NCI-H2171 treated with DMSO at 0.1 percent for 48 hours (cell line): ENCODE measurements around the gene ABLIM1.
"Not testable (repeated sequence)": the region's sequence is repeated elsewhere in the genome, so short reads cannot be mapped to it uniquely, and the experiment has no call there.

Experiments used
- DNase-seq: peaks from one replicate; lab custom pipeline; 2025; lab: John Stamatoyannopoulos, UW

Gene ABLIM1

GRCh38 chr10:114658175-114658574, at the start of gene ABLIM1:
ABLIM1 (minus strand) TSS chr10:114658275; CDS start chr10:114658200, 75 bp downstream.
- no peak for DNase-seq

- DNase-seq: no peak
Measured at GRCh38 chr10:114706458-114707055, 48.5 kb upstream of the ABLIM1 start.

DNA sequence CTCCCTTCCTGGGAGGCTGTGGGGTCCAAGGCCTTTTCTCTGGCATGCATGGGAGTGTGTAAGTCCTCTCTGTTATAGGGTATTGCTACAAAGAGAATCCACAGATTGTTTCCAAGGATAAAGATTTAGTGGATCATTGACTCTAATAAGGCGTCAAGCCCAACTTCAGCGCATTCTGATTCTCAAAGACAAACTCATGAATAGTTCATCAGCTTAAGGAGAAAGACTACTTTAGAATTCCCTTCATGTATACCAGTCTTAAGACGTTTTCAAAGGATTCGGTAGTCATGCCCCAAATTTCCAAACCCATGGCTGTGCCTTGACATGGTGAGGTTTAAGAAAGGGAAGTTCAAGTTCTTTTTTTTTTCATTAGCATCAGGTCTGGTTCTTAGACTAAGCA, 46.6 kb upstream of the ABLIM1 start:
- no peak for DNase-seq

DNA sequence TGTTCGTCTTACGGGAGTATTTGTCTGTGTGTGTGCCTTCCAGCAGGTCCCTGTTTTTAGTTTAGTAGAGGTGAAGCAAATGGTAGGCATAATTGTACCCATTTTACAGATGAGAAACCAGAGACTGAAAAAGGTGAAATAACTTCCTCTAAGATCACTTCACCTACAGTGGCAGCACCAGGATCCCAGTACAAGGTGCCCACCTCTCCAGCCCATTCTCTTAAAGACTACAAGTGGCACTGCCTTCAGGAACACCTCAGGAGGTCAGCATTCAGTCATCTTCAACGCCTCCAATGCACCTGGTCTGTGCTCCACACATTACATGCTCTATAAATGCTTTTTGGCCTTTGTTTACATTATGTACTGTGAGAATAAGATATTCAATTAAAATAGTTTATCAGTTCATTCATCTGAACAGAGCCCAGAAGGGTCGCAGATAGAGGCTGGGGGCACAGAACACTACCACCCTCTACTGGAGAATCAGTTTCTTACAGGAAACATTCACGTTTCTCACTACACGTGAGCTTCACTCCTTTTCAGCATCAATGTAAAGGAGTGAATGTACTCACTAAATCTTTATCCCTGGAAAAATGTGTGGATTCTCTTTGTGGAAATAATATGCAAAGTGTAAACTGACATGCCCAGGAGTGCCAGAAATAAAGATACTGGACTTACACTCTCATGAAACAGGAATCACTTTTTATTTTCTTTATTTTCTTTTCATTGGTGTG, 45.5 kb upstream of the ABLIM1 start:
- DNase-seq: no peak

DNA sequence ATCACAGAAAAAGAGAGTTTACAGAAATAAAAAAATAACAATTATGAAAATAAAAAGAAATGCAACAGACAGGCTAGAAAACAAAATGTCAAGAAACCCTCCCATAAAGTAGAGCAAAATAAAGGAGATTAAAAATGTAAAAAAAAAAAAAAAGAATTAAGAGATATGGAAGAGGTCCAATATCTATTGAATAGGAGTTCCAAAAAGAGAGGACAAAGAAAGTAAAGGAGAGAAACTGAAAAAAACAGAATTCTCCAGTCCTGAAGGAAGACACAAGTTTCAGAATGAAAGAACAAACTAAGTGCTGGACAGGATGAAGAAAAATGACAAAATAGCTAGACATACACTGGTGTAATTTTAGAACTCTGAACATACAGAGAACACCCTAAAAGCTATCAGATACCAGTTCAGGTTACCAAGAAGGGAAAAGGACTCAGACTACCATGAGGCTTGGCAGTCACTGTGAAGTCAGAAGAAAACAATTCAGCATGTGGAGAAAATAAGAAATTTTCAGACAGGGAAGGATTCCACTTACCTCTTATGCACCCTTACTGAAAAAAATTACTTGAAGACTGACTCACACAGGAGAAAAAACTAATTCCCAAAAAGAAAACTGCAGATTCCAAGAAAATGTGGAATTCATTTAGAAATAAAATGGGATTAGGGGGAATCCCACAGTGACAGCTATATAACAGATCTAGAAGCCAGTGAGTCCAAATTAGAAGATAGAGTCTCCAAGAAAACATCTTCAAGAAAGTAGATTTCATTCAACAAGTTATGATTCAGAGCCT, 40.4 kb upstream of the ABLIM1 start:
- no peak for DNase-seq

DNA sequence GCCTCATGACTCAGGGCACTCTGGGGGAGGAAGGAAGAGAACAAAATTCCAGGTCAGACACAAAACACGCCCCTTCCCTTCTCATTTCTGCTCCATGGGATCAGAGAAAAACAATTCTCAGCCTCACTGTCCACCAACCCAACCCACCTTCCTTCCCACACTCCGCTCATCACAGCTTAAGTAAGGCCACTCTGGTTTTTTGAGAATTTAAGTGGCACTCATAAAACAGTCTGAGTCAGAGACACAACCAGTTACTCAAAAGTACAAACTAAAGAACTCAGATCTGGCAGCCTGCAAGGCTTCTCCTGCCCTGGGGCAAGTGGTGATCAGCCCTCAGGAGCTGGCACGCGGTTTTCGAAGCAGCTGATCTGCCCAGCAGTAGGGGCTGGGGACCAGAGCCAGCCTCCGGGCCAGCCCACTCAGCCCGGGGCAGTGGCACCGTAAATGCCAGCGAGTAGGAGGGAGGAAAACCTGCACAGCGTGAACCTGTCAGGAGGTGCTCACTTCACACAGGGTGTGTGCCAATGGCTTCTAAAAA, 39.1 kb upstream of the ABLIM1 start:
- no peak for DNase-seq

DNA sequence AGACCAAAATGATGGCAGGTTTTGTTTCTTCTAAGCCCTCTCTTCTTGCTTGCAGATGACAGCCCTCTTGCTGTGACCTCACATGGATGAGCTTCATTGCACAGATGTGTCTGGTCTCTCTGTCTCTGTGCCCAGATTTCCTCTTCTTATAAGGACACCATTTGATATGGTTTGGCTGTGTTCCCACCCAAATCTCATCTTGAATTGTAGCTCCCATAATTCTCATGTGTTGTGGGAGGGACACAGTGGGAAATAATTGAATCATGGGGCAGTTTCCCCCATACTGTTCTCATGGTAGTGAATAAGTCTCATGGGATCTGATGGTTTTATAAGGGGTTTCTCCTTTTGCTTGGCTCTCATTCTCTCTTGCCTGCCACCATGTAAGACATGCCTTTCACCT, 38.2 kb upstream of the ABLIM1 start:
- DNase-seq: not testable (repeated sequence)

- no peak for DNase-seq
Measured at GRCh38 chr10:114694752-114695151, 36.7 kb upstream of the ABLIM1 start.

DNA sequence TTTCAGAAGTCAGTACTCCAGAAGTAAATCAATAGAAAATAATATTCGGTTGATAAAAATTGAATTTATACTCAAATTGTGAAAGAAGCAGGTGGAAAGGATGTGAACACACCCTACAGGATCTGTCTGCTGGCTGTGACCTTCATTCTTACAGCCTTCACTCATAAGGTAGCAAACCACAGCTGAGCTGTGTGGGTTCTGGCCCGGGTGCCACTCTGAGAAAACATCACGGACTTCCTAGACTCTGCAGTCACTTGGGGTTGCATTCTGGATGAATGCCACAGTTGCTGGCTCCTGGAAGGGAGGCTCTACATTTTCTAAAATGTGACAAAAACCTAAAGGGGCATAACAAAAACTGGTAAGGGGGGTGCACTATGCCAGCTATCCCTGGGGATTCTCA, 36.0 kb upstream of the ABLIM1 start:
- no peak for DNase-seq

- DNase-seq: no peak
Measured at GRCh38 chr10:114691442-114691941, 33.4 kb upstream of the ABLIM1 start.

DNA sequence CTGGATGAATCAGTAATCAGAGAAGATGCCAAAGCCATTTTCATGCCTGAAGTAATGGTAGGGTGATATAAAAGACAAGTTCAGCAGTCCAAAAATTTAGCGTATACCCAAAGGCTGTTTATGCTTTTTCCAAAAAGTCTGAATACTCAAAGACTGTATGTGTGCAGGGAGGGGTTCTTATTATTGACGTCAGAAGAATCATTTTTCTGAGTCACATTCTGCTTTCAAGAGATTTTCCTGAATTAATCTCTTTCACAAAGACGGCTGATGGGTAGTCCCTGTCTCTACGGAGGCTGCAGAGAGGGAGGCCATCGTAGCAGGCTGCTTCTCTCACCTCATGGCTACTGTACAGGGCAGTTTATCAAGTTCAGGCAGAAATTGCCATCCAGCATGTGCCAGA, 30.7 kb upstream of the ABLIM1 start:
- no peak for DNase-seq

DNA sequence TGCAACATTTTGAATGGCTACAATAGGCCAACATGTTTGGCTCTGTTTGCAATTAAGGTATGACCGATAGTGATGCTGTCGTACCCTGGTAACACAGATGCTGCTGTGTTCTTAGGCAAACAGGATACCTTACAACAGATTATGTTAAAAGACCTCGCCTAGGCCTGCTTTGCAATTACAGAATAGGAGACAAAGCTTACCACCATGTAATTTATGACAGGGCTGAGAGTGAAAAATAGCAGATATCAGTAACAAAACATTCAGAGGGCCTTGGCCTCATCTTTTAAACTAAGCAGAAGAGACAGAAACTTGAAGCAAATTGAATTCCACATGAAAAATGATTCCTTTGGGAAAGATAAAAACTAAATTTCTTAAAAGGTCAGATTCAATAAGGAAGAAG, 29.4 kb upstream of the ABLIM1 start:
- DNase-seq: no peak

DNA sequence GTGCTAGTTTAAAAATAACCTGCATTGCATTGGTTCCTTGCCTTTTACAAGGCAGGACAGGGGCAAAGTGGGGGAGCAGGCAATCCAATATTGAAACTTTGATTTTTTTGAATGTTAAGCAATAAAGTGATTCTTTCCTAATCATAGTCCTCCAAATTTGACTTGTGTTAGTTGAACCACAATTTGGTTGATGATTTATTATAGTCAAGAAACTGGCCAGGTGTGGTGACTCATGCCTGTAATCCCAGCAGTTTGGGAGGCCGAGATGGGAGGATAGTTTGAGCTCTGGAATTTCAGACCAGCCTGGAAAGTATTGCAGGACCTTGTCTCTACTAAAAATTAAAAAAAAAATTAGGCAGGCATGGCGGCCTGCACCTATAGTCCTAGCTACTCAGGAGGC, 27.9 kb upstream of the ABLIM1 start:
- DNase-seq: no peak

GRCh38 chr10:114685456-114685855, 27.4 kb upstream of the ABLIM1 start:
- DNase-seq: no peak

GRCh38 chr10:114684822-114685209, 26.7 kb upstream of the ABLIM1 start:
- no peak for DNase-seq

- DNase-seq: no peak
Measured at GRCh38 chr10:114684084-114684821, 26.2 kb upstream of the ABLIM1 start.

DNA sequence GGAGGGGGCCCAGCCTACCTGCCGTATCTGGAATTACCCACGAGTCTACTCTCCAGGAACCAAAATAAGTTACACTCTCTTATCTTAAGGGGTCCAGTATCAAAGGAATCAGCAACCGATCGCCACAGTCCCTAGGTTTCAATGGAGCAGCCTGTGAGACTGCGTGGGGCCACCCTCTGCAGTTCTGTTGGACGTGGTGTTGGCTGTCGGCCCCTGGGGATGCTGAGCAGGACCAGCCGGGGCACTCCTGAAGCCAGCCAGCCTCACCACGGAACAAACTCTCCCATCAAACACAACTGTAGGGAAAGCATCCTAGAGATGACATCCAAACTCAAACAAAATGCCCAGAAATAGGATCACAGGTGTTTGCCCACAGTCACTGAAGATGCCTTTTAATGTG, 25.5 kb upstream of the ABLIM1 start:
- no peak for DNase-seq

GRCh38 chr10:114683162-114683561, 25.1 kb upstream of the ABLIM1 start:
- no peak for DNase-seq

DNA sequence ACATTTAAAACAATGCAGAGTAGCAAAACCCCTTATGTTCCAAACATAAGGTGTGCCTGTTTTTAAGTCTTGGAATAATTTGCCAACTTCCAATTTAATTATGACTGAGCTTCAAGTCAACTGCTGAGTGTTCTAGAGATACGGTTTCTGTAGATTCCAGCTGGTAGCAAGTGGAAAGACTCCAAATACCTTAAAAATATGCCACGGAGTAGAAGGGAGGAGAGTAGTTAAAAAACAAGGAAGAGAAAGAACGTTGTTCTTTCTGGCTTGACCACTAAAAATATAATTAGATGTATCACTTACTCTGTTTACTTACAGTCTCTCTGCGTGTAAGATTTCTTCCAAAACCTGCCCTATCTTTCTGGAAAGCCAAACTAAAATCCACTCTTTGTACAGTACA, 24.5 kb upstream of the ABLIM1 start:
- no peak for DNase-seq

GRCh38 chr10:114682121-114682520, 24.0 kb upstream of the ABLIM1 start:
- no peak for DNase-seq

DNA sequence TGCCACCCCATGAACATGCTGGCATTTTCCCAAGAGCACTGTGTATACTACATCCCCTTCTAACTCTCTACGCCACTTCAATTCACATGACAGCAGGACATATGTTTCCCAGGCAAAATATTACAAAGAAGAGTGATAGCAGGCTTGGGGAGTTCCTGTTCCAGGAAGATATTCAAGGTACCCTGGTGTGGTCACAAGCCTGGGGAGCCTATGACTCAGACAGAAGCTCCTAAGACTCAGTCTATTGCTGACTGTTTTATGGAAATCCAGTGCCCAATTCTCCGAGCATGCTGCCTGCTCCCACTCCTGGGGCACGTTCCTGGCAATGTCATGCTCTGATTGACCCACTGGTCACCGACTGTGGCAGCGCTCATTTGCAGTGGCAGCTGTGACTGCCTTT, 23.5 kb upstream of the ABLIM1 start:
- DNase-seq: no peak

- DNase-seq: no peak
Measured at GRCh38 chr10:114680543-114681117, 22.6 kb upstream of the ABLIM1 start.
